GM23338 (cell line): ENCODE measurements around the gene PLEKHG4B. TPM values are rescaled to one million over a fixed set of nuclear protein-coding genes. Genes with fewer than 3 reads are reported as not detected.

ENCODE experiments used
- ATAC-seq: fragments of 200-7000 bp; cut with Tn5 transposase; 3 replicates; pipeline ENCODE4 v1.9.1; 2020
- DNase-seq: peaks from one replicate; pipeline ENCODE4 v3.0.0-alpha.2; 2015; ENCODE audit warnings: low spot score
- H2AFZ ChIP-seq: fragments of 200-600 bp; sonication (generic); 2 replicates; pipeline ENCODE4 v1.8.0; 2016; ENCODE audit warnings: antibody characterized with exemption, mild to moderate bottlenecking, moderate library complexity
- H3F3A ChIP-seq: fragments of 200-600 bp; sonication (generic); replicated peaks from 2 replicates; pipeline ENCODE4 v1.8.0; 2017; ENCODE audit warnings: antibody characterized with exemption, mixed run types, low read depth
- H3K27ac ChIP-seq: fragments of 200-600 bp; sonication (generic); 2 replicates; pipeline ENCODE4 v1.6.1; 2016; ENCODE audit warnings: low read depth
- H3K27me3 ChIP-seq: fragments of 200-600 bp; sonication (generic); 2 replicates; pipeline ENCODE4 v1.8.0; 2016; ENCODE audit warnings: mild to moderate bottlenecking, mixed run types, moderate library complexity; ENCODE audit not compliant: insufficient read depth
- H3K36me3 ChIP-seq: fragments of 200-600 bp; sonication (generic); 2 replicates; pipeline ENCODE4 v1.8.0; 2016; ENCODE audit warnings: mild to moderate bottlenecking; ENCODE audit not compliant: insufficient read depth
- H3K4me1 ChIP-seq: fragments of 200-600 bp; sonication (generic); 2 replicates; pipeline ENCODE4 v1.8.0; 2016; ENCODE audit warnings: mild to moderate bottlenecking, moderate library complexity; ENCODE audit not compliant: insufficient read depth
- H3K4me2 ChIP-seq: fragments of 200-600 bp; sonication (generic); 2 replicates; pipeline ENCODE4 v1.7.1; 2017; ENCODE audit warnings: mixed run types
- H3K4me3 ChIP-seq: fragments of 200-600 bp; sonication (generic); 2 replicates; pipeline ENCODE4 v1.6.1; 2016; ENCODE audit warnings: mixed run types
- H3K79me2 ChIP-seq: fragments of 200-600 bp; sonication (generic); replicated peaks from 2 replicates; pipeline ENCODE4 v1.8.0; 2017; ENCODE audit warnings: mild to moderate bottlenecking; ENCODE audit not compliant: insufficient read depth
- H3K9me2 ChIP-seq: fragments of 200-600 bp; sonication (generic); 2 replicates; pipeline ENCODE4 v1.8.0; 2017; ENCODE audit not compliant: insufficient read depth
- H4K20me1 ChIP-seq: fragments of 200-600 bp; sonication (generic); replicated peaks from 2 replicates; pipeline ENCODE4 v1.8.0; 2017; ENCODE audit warnings: mild to moderate bottlenecking; ENCODE audit not compliant: insufficient read depth
- H3K27ac Mint-ChIP-seq: 2 replicates; pipeline ENCODE4 v1.8.0; 2020; ENCODE audit warnings: inconsistent platforms, mild to moderate bottlenecking, moderate library complexity, mixed read lengths
- H3K27me3 Mint-ChIP-seq: 3 replicates; pipeline ENCODE4 v1.8.0; 2022; ENCODE audit warnings: low read depth, mild to moderate bottlenecking, moderate library complexity, mixed read lengths, inconsistent platforms; ENCODE audit not compliant: insufficient read depth, poor library complexity
- H3K36me3 Mint-ChIP-seq: 3 replicates; pipeline ENCODE4 v1.8.0; 2021; ENCODE audit warnings: low read depth, mild to moderate bottlenecking, inconsistent platforms, moderate library complexity, mixed read lengths
- H3K4me1 Mint-ChIP-seq: 3 replicates; pipeline ENCODE4 v1.8.0; 2020; ENCODE audit warnings: mild to moderate bottlenecking, inconsistent platforms, mixed read lengths
- H3K4me3 Mint-ChIP-seq: 3 replicates; pipeline ENCODE4 v1.8.0; 2021; ENCODE audit warnings: moderate library complexity, mild to moderate bottlenecking, inconsistent platforms, mixed read lengths
- H3K9me3 Mint-ChIP-seq: 3 replicates; pipeline ENCODE4 v1.8.0; 2020; ENCODE audit warnings: moderate library complexity, mild to moderate bottlenecking, inconsistent platforms, mixed read lengths
- CREB1 ChIP-seq: fragments of 250-450 bp; sonication (Bioruptor Pico); IDR thresholded peaks from 2 replicates; pipeline ENCODE4 v1.5.0; 2020; ENCODE audit warnings: low read depth, mild to moderate bottlenecking, moderate library complexity
- CTCF ChIP-seq, 2 experiments: fragments of 200-600 bp in 1 of 2; sonication (generic) in 1 of 2; conservative IDR thresholded peaks; 2 replicates each; pipeline versions ENCODE4 v1.5.1 to v1.6.1; 2016 to 2017; ENCODE audit warnings: antibody characterized with exemption in 2 of 2, low read depth in 2 of 2, mild to moderate bottlenecking in 2 of 2, moderate library complexity in 1 of 2
- EZH2 ChIP-seq: fragments of 200-600 bp; sonication (generic); IDR thresholded peaks from one replicate; pipeline ENCODE4 v1.8.0; 2017; ENCODE audit warnings: antibody characterized with exemption, mild to moderate bottlenecking, low read depth; ENCODE audit not compliant: unreplicated experiment
- JUNB ChIP-seq: IDR thresholded peaks from one replicate; pipeline ENCODE4 v1.6.1; 2016; ENCODE audit warnings: antibody characterized with exemption; ENCODE audit not compliant: unreplicated experiment
- NANOG ChIP-seq: IDR thresholded peaks from 2 replicates; pipeline ENCODE4 v1.6.1; 2016; ENCODE audit warnings: antibody characterized with exemption, borderline replicate concordance
- POLR2AphosphoS5 ChIP-seq: IDR thresholded peaks from 2 replicates; pipeline ENCODE4 v1.6.1; 2016; ENCODE audit warnings: antibody characterized with exemption, low read depth
- STAT1 ChIP-seq: IDR thresholded peaks from one replicate; pipeline ENCODE4 v1.6.1; 2016; ENCODE audit warnings: antibody characterized with exemption; ENCODE audit not compliant: unreplicated experiment
- polyA plus RNA-seq: library from polyadenylated mRNA; unstranded; fragments of >200 nt; fragmentation: Nextera tagmentation; extraction: Ambion mirVana; gene quantifications from 2 replicates; pipeline ENCODE4 v1.2.1, GENCODE V29; 2016
- total RNA-seq: library from RNA; depleted of rRNA; stranded (reverse); fragments of >200 nt; shearing (Covaris generic); gene quantifications from 2 replicates; pipeline ENCODE4 v1.2.3, GENCODE V29; 2014
- TF ChIP-seq, protein P1 (sequence below): fragments of 250-450 bp; sonication (Bioruptor Pico); IDR thresholded peaks from 2 replicates; pipeline ENCODE4 v1.5.0; 2020; ENCODE audit warnings: mild to moderate bottlenecking, moderate library complexity

The PLEKHG4B gene
- total and polyA plus RNA-seq, 2 experiments from 2014 or later = 33.5 to 54.8 TPM

GRCh38 chr5:139579-140442 lies 47.8 kb downstream of the PLEKHG4B start (continued):
- TF ChIP-seq, protein P1, sequence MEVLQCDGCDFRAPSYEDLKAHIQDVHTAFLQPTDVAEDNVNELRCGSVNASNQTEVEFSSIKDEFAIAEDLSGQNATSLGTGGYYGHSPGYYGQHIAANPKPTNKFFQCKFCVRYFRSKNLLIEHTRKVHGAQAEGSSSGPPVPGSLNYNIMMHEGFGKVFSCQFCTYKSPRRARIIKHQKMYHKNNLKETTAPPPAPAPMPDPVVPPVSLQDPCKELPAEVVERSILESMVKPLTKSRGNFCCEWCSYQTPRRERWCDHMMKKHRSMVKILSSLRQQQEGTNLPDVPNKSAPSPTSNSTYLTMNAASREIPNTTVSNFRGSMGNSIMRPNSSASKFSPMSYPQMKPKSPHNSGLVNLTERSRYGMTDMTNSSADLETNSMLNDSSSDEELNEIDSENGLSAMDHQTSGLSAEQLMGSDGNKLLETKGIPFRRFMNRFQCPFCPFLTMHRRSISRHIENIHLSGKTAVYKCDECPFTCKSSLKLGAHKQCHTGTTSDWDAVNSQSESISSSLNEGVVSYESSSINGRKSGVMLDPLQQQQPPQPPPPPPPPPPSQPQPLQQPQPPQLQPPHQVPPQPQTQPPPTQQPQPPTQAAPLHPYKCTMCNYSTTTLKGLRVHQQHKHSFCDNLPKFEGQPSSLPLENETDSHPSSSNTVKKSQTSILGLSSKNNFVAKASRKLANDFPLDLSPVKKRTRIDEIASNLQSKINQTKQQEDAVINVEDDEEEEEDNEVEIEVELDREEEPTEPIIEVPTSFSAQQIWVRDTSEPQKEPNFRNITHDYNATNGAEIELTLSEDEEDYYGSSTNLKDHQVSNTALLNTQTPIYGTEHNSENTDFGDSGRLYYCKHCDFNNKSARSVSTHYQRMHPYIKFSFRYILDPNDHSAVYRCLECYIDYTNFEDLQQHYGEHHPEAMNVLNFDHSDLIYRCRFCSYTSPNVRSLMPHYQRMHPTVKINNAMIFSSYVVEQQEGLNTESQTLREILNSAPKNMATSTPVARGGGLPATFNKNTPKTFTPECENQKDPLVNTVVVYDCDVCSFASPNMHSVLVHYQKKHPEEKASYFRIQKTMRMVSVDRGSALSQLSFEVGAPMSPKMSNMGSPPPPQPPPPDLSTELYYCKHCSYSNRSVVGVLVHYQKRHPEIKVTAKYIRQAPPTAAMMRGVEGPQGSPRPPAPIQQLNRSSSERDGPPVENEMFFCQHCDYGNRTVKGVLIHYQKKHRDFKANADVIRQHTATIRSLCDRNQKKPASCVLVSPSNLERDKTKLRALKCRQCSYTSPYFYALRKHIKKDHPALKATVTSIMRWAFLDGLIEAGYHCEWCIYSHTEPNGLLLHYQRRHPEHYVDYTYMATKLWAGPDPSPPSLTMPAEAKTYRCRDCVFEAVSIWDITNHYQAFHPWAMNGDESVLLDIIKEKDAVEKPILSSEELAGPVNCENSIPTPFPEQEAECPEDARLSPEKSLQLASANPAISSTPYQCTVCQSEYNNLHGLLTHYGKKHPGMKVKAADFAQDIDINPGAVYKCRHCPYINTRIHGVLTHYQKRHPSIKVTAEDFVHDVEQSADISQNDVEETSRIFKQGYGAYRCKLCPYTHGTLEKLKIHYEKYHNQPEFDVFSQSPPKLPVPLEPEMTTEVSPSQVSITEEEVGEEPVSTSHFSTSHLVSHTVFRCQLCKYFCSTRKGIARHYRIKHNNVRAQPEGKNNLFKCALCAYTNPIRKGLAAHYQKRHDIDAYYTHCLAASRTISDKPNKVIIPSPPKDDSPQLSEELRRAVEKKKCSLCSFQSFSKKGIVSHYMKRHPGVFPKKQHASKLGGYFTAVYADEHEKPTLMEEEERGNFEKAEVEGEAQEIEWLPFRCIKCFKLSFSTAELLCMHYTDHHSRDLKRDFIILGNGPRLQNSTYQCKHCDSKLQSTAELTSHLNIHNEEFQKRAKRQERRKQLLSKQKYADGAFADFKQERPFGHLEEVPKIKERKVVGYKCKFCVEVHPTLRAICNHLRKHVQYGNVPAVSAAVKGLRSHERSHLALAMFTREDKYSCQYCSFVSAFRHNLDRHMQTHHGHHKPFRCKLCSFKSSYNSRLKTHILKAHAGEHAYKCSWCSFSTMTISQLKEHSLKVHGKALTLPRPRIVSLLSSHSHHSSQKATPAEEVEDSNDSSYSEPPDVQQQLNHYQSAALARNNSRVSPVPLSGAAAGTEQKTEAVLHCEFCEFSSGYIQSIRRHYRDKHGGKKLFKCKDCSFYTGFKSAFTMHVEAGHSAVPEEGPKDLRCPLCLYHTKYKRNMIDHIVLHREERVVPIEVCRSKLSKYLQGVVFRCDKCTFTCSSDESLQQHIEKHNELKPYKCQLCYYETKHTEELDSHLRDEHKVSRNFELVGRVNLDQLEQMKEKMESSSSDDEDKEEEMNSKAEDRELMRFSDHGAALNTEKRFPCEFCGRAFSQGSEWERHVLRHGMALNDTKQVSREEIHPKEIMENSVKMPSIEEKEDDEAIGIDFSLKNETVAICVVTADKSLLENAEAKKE = no peak
- TF ChIP-seq POLR2AphosphoS5 = no peak
- TF ChIP-seq CREB1 = no peak
- no peak for TF ChIP-seq EZH2
- no peak for TF ChIP-seq JUNB
- TF ChIP-seq CTCF (conservative IDR thresholded peaks at IDR 0.05; ENCODE audit: low read depth in 2 of 2) = no peak
- TF ChIP-seq NANOG = no peak

GRCh38 chr5:140443-140829 lies 48.5 kb downstream of the PLEKHG4B start:
- H3K4me1 ChIP-seq = peaks cover 20% of the 10 kb centered on the region
- no peak overlapping the region for H3K4me2 ChIP-seq
- H3K27me3 Mint-ChIP-seq = peaks cover 16% of the 10 kb centered on the region
- H3K4me3 ChIP-seq = no peak overlapping the region
- H3K27ac Mint-ChIP-seq = no peak overlapping the region
- H3K27me3 ChIP-seq = no peaks in the 10 kb centered on the region
- peaks cover 21% of the 10 kb centered on the region for H3K79me2 ChIP-seq
- H3K36me3 Mint-ChIP-seq = peaks cover 58% of the 10 kb centered on the region
- no peak overlapping the region for H3K27ac ChIP-seq
- no peaks in the 10 kb centered on the region; the same call in 1 of the 2 replicates for H3K9me2 ChIP-seq
- peaks cover 8% of the 10 kb centered on the region; the same call in 1 of the 2 replicates for H3K36me3 ChIP-seq
- no peak overlapping the region for H2AFZ ChIP-seq
- H3K4me3 Mint-ChIP-seq = no peak overlapping the region
- 0 out of 2 replicates have a peak, but pooled peaks cover 6% of the 10 kb centered on the region for H3F3A ChIP-seq
- no peak for DNase-seq
- peaks cover 23% of the 10 kb centered on the region for H3K4me1 Mint-ChIP-seq
- no peak for ATAC-seq
- peaks cover 12% of the 10 kb centered on the region for H4K20me1 ChIP-seq
- H3K9me3 Mint-ChIP-seq = peaks cover 2% of the 10 kb centered on the region; the same call in 2 of the 3 replicates
- TF ChIP-seq NANOG (no peak), POLR2AphosphoS5 (no peak), STAT1 (no peak)
